ENCODE results near the gene KLC1. TPM values are rescaled to one million over a fixed set of nuclear protein-coding genes. Genes with fewer than 3 reads are reported as not detected.
"Not testable (repeated sequence)": the region's sequence is repeated elsewhere in the genome, so short reads cannot be mapped to it uniquely, and the experiment has no call there.

The KLC1 gene
- total RNA-seq, 1 donor from 2014 or later: 211 TPM

- DNase-seq (ENCODE audit: extremely low spot score, unreplicated experiment): peak; percentile 88
- Mint-ChIP-seq H3K27me3 (ENCODE audit: unreplicated experiment) (no peaks in the 10 kb centered on the region), H3K27ac (ENCODE audit: unreplicated experiment) (peak overlapping the region; percentile 58), H3K4me3 (ENCODE audit: unreplicated experiment) (peak overlapping the region; percentile 68), H3K9me3 (ENCODE audit: unreplicated experiment) (peaks cover 6% of the 10 kb centered on the region), H3K4me1 (ENCODE audit: unreplicated experiment) (peaks cover 20% of the 10 kb centered on the region), H3K36me3 (ENCODE audit: unreplicated experiment) (peaks cover 3% of the 10 kb centered on the region)
- TF ChIP-seq CTCF (IDR thresholded peaks at IDR 0.05): peak; percentile 50
Observed at GRCh38 chr14:103606963-103607668, 21.9 kb upstream of the KLC1 start.

- TF ChIP-seq CTCF (IDR thresholded peaks at IDR 0.05): no peak
- Mint-ChIP-seq H3K27ac (ENCODE audit: unreplicated experiment) (no peak overlapping the region), H3K27me3 (ENCODE audit: unreplicated experiment) (no peaks in the 10 kb centered on the region), H3K9me3 (ENCODE audit: unreplicated experiment) (peaks cover 6% of the 10 kb centered on the region), H3K4me3 (ENCODE audit: unreplicated experiment) (peak overlapping the region; percentile 68), H3K4me1 (ENCODE audit: unreplicated experiment) (peaks cover 20% of the 10 kb centered on the region), H3K36me3 (ENCODE audit: unreplicated experiment) (peaks cover 3% of the 10 kb centered on the region)
- no peak for DNase-seq (ENCODE audit: extremely low spot score, unreplicated experiment)
Observed at GRCh38 chr14:103607822-103608221, 21.2 kb upstream of the KLC1 start.

GRCh38 chr14:103609081-103609480 lies 19.9 kb upstream of the KLC1 start:
- DNase-seq (ENCODE audit: extremely low spot score, unreplicated experiment); H3K4me3 Mint-ChIP-seq (ENCODE audit: unreplicated experiment); H3K27ac Mint-ChIP-seq (ENCODE audit: unreplicated experiment); H3K27me3 Mint-ChIP-seq (ENCODE audit: unreplicated experiment); H3K9me3 Mint-ChIP-seq (ENCODE audit: unreplicated experiment); H3K36me3 Mint-ChIP-seq (ENCODE audit: unreplicated experiment): not testable (repeated sequence)
- peaks cover 20% of the 10 kb centered on the region for H3K4me1 Mint-ChIP-seq (ENCODE audit: unreplicated experiment)

- Mint-ChIP-seq H3K36me3 (ENCODE audit: unreplicated experiment) (peaks cover 3% of the 10 kb centered on the region), H3K27ac (ENCODE audit: unreplicated experiment) (no peak overlapping the region), H3K27me3 (ENCODE audit: unreplicated experiment) (no peaks in the 10 kb centered on the region), H3K4me3 (ENCODE audit: unreplicated experiment) (no peak overlapping the region), H3K9me3 (ENCODE audit: unreplicated experiment) (peaks cover 6% of the 10 kb centered on the region), H3K4me1 (ENCODE audit: unreplicated experiment) (peaks cover 20% of the 10 kb centered on the region)
- DNase-seq (ENCODE audit: extremely low spot score, unreplicated experiment): no peak
- TF ChIP-seq CTCF (IDR thresholded peaks at IDR 0.05): no peak
Observed at GRCh38 chr14:103611215-103611614, 17.8 kb upstream of the KLC1 start.

GRCh38 chr14:103613517-103613916 lies 15.5 kb upstream of the KLC1 start:
- H3K36me3 Mint-ChIP-seq (ENCODE audit: unreplicated experiment): peaks cover 3% of the 10 kb centered on the region
- H3K4me1 Mint-ChIP-seq (ENCODE audit: unreplicated experiment): peaks cover 2% of the 10 kb centered on the region
- no peaks in the 10 kb centered on the region for H3K27me3 Mint-ChIP-seq (ENCODE audit: unreplicated experiment)
- no peak overlapping the region for H3K27ac Mint-ChIP-seq (ENCODE audit: unreplicated experiment)
- no peak for DNase-seq (ENCODE audit: extremely low spot score, unreplicated experiment)
- H3K4me3 Mint-ChIP-seq (ENCODE audit: unreplicated experiment): no peak overlapping the region
- peaks cover 6% of the 10 kb centered on the region for H3K9me3 Mint-ChIP-seq (ENCODE audit: unreplicated experiment)
- TF ChIP-seq CTCF (IDR thresholded peaks at IDR 0.05): no peak
